Stimulated activated CD4-positive, alpha-beta T cell treated with anti-CD3 and anti-CD28 coated beads, TNF-alpha, amount 100 ng/mL, for 1 hour (primary cell): ENCODE measurements around the gene SPATA9.

Experiments used
- DNase-seq, 3 donors: peaks; one replicate each; pipeline ENCODE4 v3.0.0-alpha.2; 2020; ENCODE audit warnings: low read depth in 3 of 3, low spot score in 1 of 3

SPATA9 gene

DNA sequence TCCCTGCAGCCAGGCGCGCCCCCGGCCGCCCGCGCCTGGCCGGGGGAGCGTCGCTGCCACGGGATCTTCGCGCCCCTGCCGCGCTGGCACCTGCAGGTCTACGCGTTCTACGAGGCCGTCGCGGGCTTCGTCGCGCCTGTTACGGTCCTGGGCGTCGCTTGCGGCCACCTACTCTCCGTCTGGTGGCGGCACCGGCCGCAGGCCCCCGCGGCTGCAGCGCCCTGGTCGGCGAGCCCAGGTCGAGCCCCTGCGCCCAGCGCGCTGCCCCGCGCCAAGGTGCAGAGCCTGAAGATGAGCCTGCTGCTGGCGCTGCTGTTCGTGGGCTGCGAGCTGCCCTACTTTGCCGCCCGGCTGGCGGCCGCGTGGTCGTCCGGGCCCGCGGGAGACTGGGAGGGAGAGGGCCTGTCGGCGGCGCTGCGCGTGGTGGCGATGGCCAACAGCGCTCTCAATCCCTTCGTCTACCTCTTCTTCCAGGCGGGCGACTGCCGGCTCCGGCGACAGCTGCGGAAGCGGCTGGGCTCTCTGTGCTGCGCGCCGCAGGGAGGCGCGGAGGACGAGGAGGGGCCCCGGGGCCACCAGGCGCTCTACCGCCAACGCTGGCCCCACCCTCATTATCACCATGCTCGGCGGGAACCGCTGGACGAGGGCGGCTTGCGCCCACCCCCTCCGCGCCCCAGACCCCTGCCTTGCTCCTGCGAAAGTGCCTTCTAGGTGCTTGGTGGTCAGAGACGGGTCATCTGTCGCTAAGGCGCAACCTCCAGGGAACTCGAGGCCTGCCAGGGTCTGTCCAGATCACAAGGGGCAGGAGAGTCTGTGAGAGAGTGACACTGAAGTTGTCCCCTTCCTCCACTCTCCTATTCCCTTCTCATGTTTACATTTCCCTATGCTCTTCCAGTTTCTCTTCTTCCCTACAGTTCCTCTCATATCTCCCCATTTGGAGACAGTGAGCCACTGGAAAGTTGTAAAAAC lies 61.6 kb downstream of the SPATA9 start:
- DNase-seq: peak in 2 of 3 donors; percentile 11 to 37

DNA sequence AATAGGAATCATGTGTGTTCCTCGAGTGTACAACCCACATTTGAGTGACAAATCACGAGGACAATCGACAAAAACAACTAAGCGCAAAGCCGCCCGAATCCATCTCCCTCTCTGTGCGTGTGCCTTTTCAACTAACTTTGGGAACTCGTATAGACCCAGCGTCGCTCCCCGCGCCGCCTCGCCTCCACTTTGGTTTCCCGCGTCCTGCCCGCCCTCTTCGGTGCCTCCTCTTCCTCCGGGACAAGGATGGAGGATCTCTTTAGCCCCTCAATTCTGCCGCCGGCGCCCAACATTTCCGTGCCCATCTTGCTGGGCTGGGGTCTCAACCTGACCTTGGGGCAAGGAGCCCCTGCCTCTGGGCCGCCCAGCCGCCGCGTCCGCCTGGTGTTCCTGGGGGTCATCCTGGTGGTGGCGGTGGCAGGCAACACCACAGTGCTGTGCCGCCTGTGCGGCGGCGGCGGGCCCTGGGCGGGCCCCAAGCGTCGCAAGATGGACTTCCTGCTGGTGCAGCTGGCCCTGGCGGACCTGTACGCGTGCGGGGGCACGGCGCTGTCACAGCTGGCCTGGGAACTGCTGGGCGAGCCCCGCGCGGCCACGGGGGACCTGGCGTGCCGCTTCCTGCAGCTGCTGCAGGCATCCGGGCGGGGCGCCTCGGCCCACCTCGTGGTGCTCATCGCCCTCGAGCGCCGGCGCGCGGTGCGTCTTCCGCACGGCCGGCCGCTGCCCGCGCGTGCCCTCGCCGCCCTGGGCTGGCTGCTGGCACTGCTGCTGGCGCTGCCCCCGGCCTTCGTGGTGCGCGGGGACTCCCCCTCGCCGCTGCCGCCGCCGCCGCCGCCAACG lies 62.5 kb downstream of the SPATA9 start, which contains the start of gene GPR150:
Gene GPR150 (plus strand): TSS at position 58 of the 840 bp plus-strand sequence. CDS start 189 bp downstream, at position 247.
- peak; percentile 15 to 46 (median 23) for DNase-seq

GRCh38 chr5:95619514-95620029 lies 63.2 kb downstream of the SPATA9 start:
- DNase-seq: no peak

- no peak for DNase-seq
Observed at GRCh38 chr5:95619096-95619495, 63.7 kb downstream of the SPATA9 start.

DNA sequence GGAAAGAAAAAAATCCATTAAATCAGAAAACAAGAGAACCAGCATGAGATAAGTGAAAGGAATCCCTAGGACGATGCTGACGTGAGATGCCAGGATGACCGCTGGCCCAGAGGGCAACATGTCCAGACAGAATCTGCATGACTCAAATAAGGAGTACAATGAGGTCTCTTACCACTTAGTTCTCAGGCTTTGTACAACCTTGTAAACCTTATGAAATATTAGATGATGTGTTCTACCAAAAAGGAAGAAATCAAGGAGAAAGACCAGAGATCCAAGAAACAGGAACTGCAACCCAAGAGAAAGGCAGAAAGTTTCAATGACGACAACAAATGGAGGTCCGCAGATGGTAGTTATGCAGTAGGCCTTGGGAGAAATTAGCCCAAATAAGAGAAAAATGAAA lies 65.7 kb downstream of the SPATA9 start:
- DNase-seq: no peak

GRCh38 chr5:95615164-95615467 lies 67.7 kb downstream of the SPATA9 start:
- no peak for DNase-seq

- no peak for DNase-seq
Observed at GRCh38 chr5:95613514-95613913, 69.3 kb downstream of the SPATA9 start.

GRCh38 chr5:95611396-95611795 lies 71.4 kb downstream of the SPATA9 start:
- no peak for DNase-seq

DNA sequence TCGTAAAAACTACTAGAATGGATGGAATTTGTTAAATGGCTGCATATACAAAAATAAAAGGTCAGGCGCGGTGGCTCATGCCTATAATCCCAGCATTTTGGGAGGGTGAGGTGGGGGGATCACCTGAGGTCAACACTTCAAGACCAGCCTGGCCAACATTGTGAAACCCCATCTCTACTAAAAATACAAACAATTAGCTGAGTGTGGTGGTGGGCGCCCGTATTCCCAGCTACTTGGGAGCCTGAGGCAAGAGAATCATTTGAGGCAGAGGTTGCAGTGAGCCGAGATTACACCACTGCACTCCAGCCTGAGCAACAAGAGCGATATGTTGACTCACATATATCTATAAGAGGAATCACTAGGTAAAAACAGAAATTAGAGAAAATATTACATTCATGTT lies 72.2 kb downstream of the SPATA9 start:
- no peak for DNase-seq

DNA sequence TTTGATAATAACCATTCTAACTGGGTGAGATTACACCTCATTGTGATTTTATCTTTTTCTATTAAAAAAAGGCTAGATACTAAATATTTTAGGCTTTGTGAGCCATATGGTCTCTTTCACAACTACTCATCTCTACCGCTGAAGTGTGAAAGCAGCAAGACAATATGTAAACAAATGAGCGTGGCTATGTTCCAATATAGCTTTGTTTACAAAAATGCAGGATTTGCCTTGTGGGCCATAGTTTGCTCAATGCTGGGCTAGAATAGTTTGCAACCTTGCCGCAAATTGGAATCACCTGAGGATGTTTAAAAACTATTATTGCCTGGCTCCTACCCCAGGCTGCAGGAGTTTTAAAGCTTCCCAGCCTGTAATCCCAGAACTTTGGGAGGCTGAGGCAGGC lies 73.1 kb downstream of the SPATA9 start:
- DNase-seq: no peak
